ENCODE measurements around the gene CDH9. TPM values are rescaled to one million over a fixed set of nuclear protein-coding genes. Genes with fewer than 3 reads are reported as not detected.

The CDH9 gene
- total RNA-seq, 3 donors from 2014 or later = not detected

- Histone ChIP-seq H3K27ac (no peak overlapping the region), H3K4me3 (no peak overlapping the region), H3K36me3 (no peaks in the 10 kb centered on the region), H3K4me1 (no peaks in the 10 kb centered on the region), H3K27me3 (no peaks in the 10 kb centered on the region), H3K9me3 (no peaks in the 10 kb centered on the region)
- intact Hi-C loops (cut with DNase I; ENCODE audit: low total_unique reads) = no loop called here
- no peak for TF ChIP-seq CTCF (IDR thresholded peaks at IDR 0.05)
- TF ChIP-seq POLR2AphosphoS5 (IDR thresholded peaks at IDR 0.05) = no peak
- TF ChIP-seq POLR2A (IDR thresholded peaks at IDR 0.05) = no peak
- no peak for DNase-seq (ENCODE audit: low spot score in 2 of 2)
Observed at GRCh38 chr5:26877154-26877553, 161.2 kb downstream of the CDH9 start.

DNA sequence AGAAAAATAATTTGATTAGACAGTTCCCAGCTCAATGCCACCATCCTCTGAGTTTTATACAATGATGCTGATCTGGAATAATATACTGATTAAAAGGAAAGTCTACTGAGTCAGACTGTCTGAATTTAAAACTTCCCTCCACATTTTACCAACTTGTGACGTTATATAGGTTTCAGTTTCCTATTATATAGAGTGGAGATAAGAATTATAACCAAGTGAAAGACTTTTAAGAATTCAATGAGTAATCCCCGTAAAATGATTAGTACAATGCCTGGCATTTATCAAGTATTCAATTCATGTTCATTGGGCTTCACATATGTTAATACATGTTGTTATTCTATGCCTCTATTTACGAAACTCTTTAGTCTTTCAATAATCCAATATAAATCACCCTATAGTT is 166.0 kb downstream of the CDH9 start:
- Histone ChIP-seq H3K4me3 (no peak overlapping the region), H3K27me3 (no peaks in the 10 kb centered on the region), H3K27ac (no peak overlapping the region), H3K9me3 (no peaks in the 10 kb centered on the region), H3K36me3 (no peaks in the 10 kb centered on the region), H3K4me1 (no peaks in the 10 kb centered on the region)
- intact Hi-C loops (cut with DNase I; ENCODE audit: low total_unique reads) = no loop called here
- TF ChIP-seq CTCF (IDR thresholded peaks at IDR 0.05) = no peak
- no peak for TF ChIP-seq POLR2AphosphoS5 (IDR thresholded peaks at IDR 0.05)
- DNase-seq (ENCODE audit: low spot score in 2 of 2) = no peak

- Histone ChIP-seq H3K9me3 (no peaks in the 10 kb centered on the region), H3K4me1 (no peaks in the 10 kb centered on the region), H3K4me3 (no peak overlapping the region), H3K36me3 (no peaks in the 10 kb centered on the region), H3K27me3 (no peaks in the 10 kb centered on the region), H3K27ac (no peak overlapping the region)
- intact Hi-C loops (cut with DNase I; ENCODE audit: low total_unique reads) = no loop called here
- TF ChIP-seq CTCF (IDR thresholded peaks at IDR 0.05) (no peak), POLR2A (IDR thresholded peaks at IDR 0.05) (no peak), POLR2AphosphoS5 (IDR thresholded peaks at IDR 0.05) (no peak)
- DNase-seq (ENCODE audit: low spot score in 2 of 2) = no peak
Observed at GRCh38 chr5:26869781-26870180, 168.6 kb downstream of the CDH9 start.

GRCh38 chr5:26868504-26868903 is 169.9 kb downstream of the CDH9 start:
- TF ChIP-seq POLR2A (IDR thresholded peaks at IDR 0.05) = no peak
- TF ChIP-seq CTCF (IDR thresholded peaks at IDR 0.05) = no peak
- TF ChIP-seq POLR2AphosphoS5 (IDR thresholded peaks at IDR 0.05) = no peak
- no peaks in the 10 kb centered on the region for H3K36me3 ChIP-seq
- intact Hi-C loops (cut with DNase I; ENCODE audit: low total_unique reads) = no loop called here

GRCh38 chr5:26864061-26864460 is 174.3 kb downstream of the CDH9 start:
- DNase-seq (ENCODE audit: low spot score in 2 of 2) = no peak
- no peak for TF ChIP-seq POLR2AphosphoS5 (IDR thresholded peaks at IDR 0.05)
- TF ChIP-seq CTCF (IDR thresholded peaks at IDR 0.05) = no peak
- no peak for TF ChIP-seq POLR2A (IDR thresholded peaks at IDR 0.05)
- intact Hi-C loops (cut with DNase I; ENCODE audit: low total_unique reads) = no loop called here

More at GRCh38 chr5:26868504-26868903, 169.9 kb downstream of the CDH9 start:
- DNase-seq (ENCODE audit: low spot score in 2 of 2) = no peak
- Histone ChIP-seq H3K4me3 (no peak overlapping the region), H3K27ac (no peak overlapping the region), H3K27me3 (no peaks in the 10 kb centered on the region), H3K4me1 (no peaks in the 10 kb centered on the region), H3K9me3 (no peaks in the 10 kb centered on the region)

More at GRCh38 chr5:26864061-26864460, 174.3 kb downstream of the CDH9 start:
- Histone ChIP-seq H3K4me3 (no peak overlapping the region), H3K9me3 (no peaks in the 10 kb centered on the region), H3K27me3 (no peaks in the 10 kb centered on the region), H3K27ac (no peak overlapping the region), H3K4me1 (no peaks in the 10 kb centered on the region), H3K36me3 (no peaks in the 10 kb centered on the region)
